ENCODE results near the gene NFIB. TPM values are rescaled to one million over a fixed set of nuclear protein-coding genes. Genes with fewer than 3 reads are reported as not detected.

NFIB gene
- total RNA-seq, 2 donors from 2014 or later: 230 to 305 TPM

DNA sequence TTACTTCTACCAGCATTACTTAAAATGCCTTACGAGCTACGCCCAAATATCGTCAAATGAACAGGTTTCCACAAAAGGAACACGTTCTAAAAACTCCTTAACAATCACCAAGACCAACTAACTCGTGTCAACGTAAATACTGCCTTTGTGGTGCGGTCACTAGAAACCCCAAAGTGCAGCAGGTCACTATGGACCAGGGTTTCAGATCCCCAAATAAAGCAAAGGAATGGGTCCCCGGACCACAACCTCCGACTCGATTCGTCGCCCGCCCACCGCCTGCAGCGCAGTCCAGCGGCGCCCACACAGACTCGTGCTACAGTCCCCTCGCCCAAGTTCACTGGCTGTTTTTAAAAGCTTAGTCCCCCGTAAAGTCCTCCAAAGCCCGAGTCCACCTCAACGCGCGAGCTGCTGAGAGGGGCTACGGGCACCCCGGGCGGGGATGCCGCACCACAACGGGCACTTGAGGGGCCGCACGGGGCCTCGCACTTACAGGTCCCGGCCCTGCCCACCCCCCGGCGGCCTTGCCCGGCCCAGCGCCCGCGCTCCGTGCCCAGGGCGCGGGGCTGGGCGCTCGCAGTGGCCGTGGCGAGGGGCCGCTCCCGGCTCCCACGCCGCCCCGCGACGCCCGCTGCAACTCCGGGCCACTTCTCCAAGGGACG lies 1.1 kb downstream of the NFIB start:
- intact Hi-C loops (cut with DNase I): loop anchor here (5.0 kb wide), 1 partner anchor 34 kb away; no protein-coding TSS in a partner anchor
- peak; percentile 79 for DNase-seq (ENCODE audit: low spot score)

DNA sequence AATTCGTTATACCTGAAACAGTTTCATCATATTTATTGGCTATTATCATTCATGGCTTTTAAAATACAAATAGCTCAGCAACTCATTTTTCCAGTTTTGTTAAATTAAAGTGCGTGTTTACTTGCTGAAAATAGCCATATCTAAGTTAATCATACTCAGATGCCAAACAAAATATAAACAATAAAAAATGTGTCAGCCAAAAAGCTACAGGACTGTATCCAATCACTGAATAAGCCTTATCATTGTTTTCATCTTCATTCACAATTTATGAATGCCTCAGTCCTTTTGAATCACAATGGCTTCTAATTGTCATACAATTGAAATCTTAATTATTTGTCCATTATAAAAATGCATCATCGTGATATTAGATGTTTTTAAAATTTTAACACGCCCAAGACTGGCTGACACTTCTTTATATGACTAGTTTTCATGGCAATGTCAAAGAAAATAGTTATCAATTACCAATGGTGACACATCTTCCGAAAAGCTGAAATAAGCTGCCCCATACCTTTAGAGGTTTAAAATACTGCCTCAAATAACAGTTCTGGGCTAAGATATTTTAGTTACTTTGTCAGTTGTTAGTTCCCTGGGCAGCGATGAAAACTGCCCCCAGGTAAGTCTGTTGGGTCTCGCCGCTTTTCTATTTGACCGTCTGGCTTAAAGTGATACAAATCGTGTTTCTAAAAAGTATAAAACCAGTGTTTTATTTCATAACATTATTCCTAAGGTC lies 1.8 kb downstream of the NFIB start:
- no peak for DNase-seq (ENCODE audit: low spot score)
- intact Hi-C loops (cut with DNase I): loop anchor here (5.0 kb wide), 1 partner anchor 35 kb away; no protein-coding TSS in a partner anchor

DNA sequence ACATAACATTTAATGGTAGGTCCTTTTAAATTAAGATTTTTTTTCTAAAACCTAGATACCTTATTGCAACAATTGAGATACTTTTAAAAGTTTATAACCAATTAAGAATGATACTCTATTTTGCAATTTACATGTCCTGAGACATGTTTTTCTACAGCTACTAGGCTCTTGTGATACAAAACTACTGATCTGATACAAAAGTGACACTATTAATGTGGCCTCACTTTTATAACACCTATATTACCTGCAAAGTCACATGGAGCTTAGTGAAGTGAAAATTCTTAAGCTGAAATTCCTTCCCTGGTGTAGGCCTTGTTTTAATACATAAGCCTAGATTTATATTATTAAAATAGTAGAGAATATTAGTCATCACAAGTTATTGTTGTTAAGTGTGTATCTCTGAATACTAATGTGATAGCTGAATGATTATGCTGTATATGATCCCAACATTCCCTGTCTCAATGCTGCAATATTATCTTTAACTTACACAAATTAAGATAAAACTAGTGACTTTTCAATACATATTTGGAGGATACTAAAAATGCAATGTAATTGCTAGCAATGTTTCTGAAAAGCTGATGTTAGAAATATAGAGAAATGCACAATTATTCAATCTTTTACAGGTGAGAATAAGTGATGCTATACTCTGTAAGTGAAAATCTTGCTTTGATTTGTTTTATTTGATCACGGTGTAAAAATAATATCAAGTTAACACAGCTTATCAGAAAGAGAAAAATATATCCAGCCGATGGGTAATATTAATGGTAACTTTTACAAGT lies 2.6 kb downstream of the NFIB start:
- intact Hi-C loops (cut with DNase I): loop anchor here (5.0 kb wide), 1 partner anchor 36 kb away; no protein-coding TSS in a partner anchor

DNA sequence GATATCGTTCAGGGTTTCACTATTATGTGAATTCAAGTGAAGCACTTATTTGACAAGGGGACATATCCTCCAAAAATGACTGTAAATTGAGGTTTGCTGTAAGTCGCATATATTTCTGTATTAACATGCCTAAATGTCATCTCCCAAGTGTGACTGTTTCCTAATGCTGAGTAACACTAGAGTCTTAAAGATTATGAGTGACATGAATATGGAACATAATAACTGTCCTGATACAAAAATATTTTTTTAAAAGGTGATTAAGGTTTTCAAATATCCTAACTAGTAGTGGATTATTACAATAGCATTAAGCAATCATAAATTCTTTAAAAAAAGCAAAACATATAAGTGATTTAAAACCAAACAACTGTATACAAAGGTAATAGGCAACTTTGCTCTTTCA lies 3.6 kb downstream of the NFIB start:
- intact Hi-C loops (cut with DNase I): loop anchor here (5.0 kb wide), 1 partner anchor 37 kb away; no protein-coding TSS in a partner anchor

More for the DNA sequence above, 2.6 kb downstream of the NFIB start:
- no peak for DNase-seq (ENCODE audit: low spot score)

DNA sequence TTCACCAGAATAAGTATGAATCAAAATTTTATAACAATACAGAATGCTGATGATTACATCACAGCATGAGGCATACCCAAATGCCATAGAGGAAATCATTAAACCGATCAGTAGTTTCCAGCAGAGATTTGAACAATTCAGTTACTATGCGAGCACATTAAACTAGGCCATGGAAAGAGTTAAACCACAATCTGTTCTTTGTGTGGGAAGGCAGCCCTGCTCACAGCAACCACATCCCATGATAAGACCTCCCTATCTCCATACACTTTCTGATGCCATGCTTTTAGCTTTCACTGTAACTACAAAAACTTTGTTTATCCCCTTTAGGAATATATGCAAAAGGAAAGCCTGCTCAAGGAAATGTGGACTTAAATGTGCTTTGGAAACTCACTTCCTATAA lies 4.5 kb downstream of the NFIB start:
- intact Hi-C loops (cut with DNase I): loop anchor here in 1 of 2 donors (10.0 kb wide), 3 partner anchors 95 to 185 kb away; no protein-coding TSS in a partner anchor
- no peak for DNase-seq (ENCODE audit: low spot score)

More for the DNA sequence above, 3.6 kb downstream of the NFIB start:
- DNase-seq (ENCODE audit: low spot score): no peak

DNA sequence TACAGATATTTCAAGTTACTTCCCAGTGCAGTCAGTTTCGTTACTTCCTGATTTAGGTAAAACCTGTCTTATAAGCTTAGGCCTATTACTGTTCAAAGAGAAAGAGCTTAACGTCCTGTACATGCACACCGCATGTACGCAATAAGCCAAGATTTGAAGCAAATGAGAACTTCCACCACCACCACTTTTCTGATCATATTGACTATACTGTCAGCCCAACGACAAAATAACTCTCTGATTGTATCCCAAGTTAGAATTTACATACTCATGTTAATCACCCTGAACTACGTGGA lies 5.1 kb downstream of the NFIB start:
- intact Hi-C loops (cut with DNase I): loop anchor here in 1 of 2 donors (10.0 kb wide), 3 partner anchors 94 to 184 kb away; no protein-coding TSS in a partner anchor
- no peak for DNase-seq (ENCODE audit: low spot score)

DNA sequence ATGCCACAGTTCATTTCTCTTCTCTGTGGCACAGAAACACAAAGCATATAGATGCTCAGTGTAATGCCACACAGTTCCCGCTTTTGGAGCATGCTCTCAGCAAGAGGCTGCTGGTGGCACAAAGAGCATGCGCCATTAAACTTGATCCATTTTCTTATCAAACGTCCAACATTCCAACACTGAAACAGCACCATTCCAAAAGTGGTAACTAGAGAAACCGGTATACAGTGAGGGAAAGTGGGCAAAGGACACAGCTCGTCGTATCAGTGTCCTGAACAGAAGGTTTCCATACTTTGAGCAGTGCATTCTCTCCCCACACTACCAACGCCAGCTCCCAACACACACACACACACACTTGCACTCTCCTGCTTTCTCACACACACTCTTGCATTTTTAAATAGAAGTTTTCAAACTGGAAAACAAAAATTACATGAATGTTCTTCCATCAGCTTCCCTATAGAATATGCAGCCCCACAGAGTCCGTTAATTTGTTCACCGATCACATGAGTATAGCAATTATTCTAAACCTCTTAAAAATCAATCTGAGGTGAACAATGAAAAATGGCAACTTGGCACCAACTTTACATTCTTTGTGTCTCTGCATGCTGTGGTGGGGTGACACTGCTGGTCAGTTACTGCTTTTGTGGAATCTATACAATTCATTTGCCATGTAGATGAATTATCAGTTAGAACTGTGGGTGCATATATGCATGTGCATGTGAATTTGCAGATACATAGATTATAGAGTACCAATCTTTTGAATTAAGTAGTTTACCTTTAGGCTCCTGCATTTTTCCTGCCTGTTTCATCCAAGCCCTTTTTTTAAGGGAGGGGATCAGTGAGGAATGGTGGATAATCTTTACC lies 5.7 kb downstream of the NFIB start:
- DNase-seq (ENCODE audit: low spot score): no peak
- intact Hi-C loops (cut with DNase I): loop anchor here in 1 of 2 donors (10.0 kb wide), 3 partner anchors 93 to 183 kb away; no protein-coding TSS in a partner anchor

DNA sequence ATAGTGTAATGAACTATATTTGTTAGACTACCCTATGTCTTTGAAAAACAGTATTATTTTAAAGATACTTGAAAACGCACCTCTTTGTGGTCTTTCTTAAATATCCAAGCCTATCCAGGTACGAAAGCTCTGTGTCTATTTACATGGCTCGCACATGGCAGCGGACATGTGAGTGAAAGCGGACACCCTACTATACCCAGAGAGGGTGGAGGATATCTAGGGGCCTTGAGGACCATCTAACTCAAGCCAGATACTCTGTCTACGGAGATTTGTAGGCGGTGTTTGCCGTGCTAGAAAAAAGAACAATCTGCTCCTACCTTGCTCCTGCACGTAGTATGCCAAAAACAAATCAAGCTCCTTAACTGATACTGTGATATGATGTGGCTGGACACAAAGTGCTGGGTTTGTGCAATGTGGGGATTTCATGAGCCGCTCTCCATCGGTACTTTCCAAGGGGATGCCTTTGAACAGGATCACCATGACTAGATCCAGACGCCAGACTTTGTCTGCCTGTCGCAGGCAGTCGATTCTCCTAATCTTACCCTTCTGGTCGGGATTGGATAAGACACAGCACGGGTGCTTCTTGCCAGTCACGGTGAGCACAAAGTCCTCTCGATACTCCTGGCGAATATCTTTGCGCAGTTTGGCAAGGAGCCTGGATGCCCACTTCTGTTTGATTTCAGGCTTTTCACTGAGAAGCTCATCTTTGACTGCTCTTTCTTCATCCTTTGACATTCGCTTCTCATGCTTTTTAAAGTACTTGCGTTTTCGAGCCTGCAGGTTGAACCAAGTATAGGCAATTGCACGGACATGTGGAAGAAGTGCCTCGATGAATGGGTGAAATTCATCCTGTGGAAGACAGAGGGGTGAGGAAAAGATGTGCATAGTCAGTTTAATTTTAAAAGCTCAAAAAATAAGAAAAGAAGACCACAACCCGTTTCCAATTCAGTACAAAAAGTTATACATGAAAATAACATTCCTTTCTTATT lies 7.0 kb downstream of the NFIB start:
- DNase-seq (ENCODE audit: low spot score): no peak
- intact Hi-C loops (cut with DNase I): loop anchor here in 1 of 2 donors (10.0 kb wide), 3 partner anchors 92 to 182 kb away; no protein-coding TSS in a partner anchor

DNA sequence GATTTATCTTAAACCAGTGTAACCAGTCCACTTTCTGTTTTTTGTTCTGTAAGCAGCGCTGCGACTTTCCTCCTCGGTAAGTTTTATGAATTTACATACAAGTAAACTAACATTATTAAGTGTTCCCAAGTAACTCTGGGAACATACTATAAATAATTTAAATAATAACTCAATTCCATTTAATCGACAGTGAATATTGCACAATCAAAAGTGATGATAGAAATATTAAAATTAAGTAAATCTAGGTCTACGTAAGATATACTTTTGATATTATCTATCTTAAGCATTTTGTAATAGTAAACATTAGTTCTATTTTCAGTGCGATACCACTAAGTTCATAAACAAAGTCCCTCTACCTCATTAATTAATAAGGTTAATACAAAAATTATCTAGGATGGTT lies 7.8 kb downstream of the NFIB start:
- no peak for DNase-seq (ENCODE audit: low spot score)
- intact Hi-C loops (cut with DNase I): loop anchor here in 1 of 2 donors (10.0 kb wide), 3 partner anchors 91 to 181 kb away; no protein-coding TSS in a partner anchor

DNA sequence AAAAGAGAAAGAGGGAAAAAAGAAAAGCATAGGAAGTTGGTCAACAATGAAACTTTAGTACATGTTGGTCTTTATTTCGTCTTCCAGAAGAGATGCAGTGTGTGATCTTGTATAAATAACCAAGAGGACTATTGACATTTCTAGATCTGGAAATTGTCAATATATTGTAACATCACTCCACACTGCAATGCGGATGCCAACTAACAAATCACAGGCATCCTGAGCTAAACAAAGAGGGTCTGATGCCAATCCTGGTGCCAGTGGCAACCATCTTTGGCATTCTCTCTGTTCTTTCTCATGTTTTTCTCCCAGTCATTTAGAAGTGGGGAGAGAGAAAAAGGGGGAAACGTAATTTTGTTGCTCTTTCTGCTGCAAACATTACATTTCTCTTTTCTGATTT lies 9.7 kb downstream of the NFIB start:
- DNase-seq (ENCODE audit: low spot score): no peak
- intact Hi-C loops (cut with DNase I): loop anchor here in 1 of 2 donors (10.0 kb wide), 3 partner anchors 89 to 179 kb away; no protein-coding TSS in a partner anchor

DNA sequence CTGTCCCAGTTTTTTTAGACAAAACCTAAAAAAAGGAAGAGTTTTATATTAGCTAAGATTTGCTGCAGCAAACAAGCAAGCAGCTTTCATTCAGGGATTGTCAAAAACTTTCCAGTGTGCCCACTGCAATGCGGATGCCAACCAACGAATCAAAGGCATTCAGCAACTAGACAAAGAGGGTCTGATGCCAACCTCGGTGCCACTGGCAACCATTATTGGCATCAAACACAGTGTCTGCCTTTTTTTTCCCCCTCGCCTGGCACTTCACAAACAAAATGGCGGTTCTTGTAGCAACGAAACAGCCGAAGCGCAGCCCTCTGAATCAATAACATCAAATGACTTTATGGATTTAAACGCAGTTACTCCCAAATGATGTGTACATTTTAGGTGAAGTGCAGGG lies 10.4 kb downstream of the NFIB start:
- intact Hi-C loops (cut with DNase I): loop anchor here in 1 of 2 donors (10.0 kb wide), 3 partner anchors 89 to 179 kb away; no protein-coding TSS in a partner anchor

DNA sequence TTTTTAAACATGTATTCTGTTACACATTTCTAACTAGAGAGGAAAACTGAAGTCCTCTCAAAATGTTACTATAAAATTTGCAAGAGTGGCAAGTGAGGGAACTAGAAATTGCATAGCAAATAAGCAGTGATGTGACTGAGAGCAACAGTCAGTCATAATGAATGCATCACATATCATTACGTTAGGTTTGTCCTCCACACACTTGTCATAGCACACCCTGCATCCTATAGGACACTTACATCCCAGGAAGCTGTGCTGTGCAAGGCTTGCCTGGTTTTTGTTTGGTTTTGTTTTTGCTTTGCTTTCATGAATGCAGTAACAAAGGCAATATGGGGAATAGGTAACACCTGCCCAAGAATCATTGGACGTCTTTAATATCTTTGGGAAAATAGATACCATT lies 10.8 kb downstream of the NFIB start:
- DNase-seq (ENCODE audit: low spot score): no peak
- intact Hi-C loops (cut with DNase I): loop anchor here in 1 of 2 donors (10.0 kb wide), 3 partner anchors 88 to 178 kb away; no protein-coding TSS in a partner anchor

More for the DNA sequence above, 10.4 kb downstream of the NFIB start:
- DNase-seq (ENCODE audit: low spot score): no peak

DNA sequence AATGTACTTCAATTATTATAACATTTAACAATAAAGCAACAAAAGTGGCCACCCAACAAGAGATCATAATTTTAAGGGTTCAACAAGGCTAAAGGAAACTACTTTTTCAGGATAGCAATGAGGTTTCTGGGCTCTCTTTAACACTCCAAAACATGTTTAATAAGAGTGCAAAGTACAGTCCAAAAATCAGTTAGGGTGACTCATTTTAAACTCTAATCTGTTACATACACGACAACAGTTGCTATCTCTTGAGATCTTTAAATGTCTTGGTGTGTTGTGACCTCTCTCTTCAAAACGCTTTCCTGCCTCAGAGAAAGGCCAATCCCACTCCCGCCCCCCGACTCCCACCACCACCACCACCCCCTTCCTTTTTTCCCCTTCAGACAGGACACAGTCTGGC lies 11.5 kb downstream of the NFIB start:
- intact Hi-C loops (cut with DNase I): loop anchor here in 1 of 2 donors (10.0 kb wide), 3 partner anchors 88 to 178 kb away; no protein-coding TSS in a partner anchor
- DNase-seq (ENCODE audit: low spot score): no peak

DNA sequence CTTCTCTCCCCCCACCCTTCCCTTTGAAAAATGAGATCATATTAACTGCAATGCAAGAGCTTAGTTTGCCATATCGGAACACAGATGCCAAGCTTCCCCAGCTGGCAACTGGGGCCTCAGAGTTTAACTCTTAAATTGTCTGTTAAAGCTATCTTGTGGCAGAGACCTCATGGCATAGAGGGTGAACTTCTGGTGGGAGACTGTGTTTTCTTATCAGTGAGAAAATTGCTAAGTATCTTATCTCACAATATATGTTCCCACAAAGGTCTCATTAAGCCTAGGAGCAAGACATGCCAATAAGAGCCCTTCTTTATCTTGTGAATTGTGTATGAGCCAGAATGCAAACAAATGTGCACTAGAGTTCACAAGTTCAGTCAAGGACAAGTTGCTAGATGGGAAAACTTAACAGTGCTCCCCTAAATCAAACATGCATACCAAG lies 12.3 kb downstream of the NFIB start:
- intact Hi-C loops (cut with DNase I): loop anchor here in 1 of 2 donors (10.0 kb wide), 3 partner anchors 87 to 177 kb away; no protein-coding TSS in a partner anchor
- no peak for DNase-seq (ENCODE audit: low spot score)

DNA sequence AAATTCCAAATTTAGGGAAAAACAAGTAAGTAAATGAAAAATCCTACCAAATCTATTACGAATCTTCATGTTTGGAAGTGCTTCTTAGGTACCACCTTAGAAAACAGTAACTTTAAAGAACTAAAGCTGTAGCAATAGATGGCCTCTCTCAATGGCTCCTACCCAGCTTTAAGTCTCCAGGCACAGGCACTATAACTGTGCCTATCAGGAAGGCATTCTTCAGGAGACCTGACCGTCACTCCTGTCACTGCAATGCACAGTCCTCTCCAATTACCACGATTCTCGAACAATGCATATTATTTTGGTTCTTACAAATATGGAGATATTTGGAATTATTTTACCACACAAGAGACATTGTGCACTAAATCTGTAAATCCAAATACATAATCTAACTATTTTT lies 12.9 kb downstream of the NFIB start:
- no peak for DNase-seq (ENCODE audit: low spot score)
- intact Hi-C loops (cut with DNase I): loop anchor here in 1 of 2 donors (10.0 kb wide), 3 partner anchors 86 to 176 kb away; no protein-coding TSS in a partner anchor

DNA sequence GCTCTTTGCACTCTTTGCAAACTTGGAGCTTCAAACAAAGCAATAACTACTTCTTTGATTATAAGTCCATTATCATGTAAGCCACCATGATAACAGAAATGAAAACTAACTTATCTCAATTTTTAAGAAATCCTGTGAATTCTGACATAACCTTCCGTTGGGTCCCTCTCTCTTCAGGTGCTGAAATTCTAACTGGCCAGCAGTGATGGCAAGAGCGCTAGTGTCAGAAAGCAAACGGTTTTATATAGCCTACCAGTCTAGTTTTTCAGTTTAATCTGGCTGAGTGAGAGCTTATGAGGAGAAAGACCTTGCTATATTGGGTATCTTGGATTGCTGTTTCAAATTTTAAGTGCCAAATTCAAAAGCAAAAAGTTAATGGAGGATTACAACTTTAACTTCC lies 13.4 kb downstream of the NFIB start:
- intact Hi-C loops (cut with DNase I): loop anchor here in 1 of 2 donors (10.0 kb wide), 3 partner anchors 86 to 176 kb away; no protein-coding TSS in a partner anchor

DNA sequence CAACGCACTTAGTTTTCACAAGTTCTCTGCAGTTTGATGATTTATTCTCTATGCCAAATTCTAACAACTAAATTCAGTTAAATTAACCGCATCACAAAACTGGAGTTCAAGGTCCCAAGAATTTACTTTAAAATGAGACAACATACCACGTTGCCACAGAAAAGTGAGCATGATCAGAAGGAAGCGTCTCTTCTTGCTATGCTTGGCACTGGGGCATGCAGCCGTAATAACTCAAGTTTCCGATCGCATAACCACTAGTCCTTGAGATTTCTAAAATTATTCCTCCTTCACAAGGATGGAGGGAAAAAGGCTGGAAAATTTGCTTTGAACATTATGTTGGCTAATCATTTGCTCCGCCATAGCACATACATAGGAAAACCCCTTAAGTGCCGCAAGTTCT lies 13.9 kb downstream of the NFIB start:
- intact Hi-C loops (cut with DNase I): loop anchor here in 1 of 2 donors (10.0 kb wide), 3 partner anchors 85 to 175 kb away; no protein-coding TSS in a partner anchor
- no peak for DNase-seq (ENCODE audit: low spot score)

More for the DNA sequence above, 13.4 kb downstream of the NFIB start:
- no peak for DNase-seq (ENCODE audit: low spot score)

Measured in posterior vena cava (tissue), 2 donors.